HG02610 (cell line): ENCODE measurements around the gene DBNDD1.
A peak's percentile ranks its signal among the peaks of the same experiment; 100 is the strongest.
"Not testable (repeated sequence)": the region's sequence is repeated elsewhere in the genome, so short reads cannot be mapped to it uniquely, and the experiment has no call there.

ENCODE experiments used
- ATAC-seq: cut with Tn5 transposase; IDR thresholded peaks from one replicate; pipeline ENCODE4 v1.9.1; 2021; ENCODE audit warnings: mild to moderate bottlenecking, moderate library complexity; ENCODE audit not compliant: unreplicated experiment

The DBNDD1 gene

DNA sequence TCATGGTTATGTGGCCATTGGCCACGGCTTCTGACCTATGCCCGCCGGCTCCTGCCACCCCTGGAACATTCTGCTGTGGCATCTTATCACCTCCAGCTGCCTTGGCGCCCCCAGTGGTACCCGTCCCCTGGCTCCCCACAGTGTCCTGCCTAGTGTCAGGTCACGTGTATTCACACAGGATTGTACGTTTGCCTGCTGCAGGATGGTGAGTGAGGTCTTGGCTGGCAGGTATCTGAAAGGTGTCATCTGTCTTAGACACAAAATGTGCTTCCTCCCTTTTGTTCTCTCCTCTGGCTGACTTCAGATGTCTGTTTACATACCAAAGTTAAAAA lies 24.9 kb downstream of the DBNDD1 start:
- ATAC-seq, result no peak

DNA sequence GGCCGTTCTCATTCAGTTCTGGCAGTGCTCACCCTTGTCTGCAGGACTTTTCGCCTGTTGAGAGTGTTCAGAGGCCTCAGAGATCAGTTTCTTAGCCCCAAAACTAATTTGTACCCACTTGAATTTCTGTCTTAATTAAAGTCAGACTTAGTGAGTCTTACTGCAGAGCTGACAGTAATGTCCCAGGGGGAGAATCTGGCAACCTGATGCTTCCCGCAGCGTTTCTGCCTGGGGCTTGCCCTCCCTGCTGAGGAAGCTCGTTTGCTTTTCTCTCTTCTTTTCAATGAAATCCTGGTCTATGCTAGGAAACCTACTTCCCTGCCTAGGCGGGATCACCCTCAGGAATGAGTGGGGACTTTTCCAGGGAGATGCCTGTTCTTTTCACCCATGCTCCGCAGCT lies 25.3 kb downstream of the DBNDD1 start:
- ATAC-seq, result no peak

DNA sequence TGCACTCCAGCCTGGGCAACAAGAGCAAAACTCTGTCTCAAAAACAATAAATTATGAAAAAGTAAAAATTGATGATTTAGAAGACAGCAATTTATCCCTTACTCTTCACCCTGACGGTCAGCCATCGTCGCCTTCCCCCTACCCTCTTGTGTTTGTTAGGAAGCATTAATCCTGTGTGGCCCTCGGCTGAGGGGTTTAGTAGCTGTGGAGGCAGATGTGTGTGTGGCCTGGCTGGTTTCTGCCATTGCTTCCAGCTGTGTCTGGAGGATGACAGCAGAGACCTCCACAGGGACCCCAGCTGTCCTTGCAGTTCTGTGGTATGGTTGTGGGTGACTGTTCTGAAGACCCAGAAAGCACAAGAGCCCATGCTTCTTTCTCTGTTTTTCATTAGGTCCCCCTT lies 25.9 kb downstream of the DBNDD1 start:
- ATAC-seq, result no peak

DNA sequence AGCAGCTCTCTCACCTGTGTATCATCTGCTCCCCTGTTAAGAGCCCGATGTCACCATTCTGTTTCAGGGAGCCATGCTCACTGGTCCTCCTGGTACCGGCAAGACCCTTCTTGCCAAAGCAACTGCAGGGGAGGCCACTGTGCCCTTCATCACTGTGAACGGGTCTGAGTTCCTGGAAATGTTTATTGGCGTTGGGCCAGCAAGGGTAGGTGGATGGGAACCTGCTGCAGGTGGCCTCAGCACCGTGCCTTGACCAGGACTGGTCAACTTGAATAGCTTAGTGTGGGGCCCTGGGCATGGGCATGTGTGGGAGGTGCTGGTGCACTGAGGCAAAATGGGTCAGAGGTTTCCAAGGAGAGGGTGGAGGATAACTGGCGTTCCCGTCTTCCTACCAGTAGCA lies 28.5 kb downstream of the DBNDD1 start:
- no peak for ATAC-seq

DNA sequence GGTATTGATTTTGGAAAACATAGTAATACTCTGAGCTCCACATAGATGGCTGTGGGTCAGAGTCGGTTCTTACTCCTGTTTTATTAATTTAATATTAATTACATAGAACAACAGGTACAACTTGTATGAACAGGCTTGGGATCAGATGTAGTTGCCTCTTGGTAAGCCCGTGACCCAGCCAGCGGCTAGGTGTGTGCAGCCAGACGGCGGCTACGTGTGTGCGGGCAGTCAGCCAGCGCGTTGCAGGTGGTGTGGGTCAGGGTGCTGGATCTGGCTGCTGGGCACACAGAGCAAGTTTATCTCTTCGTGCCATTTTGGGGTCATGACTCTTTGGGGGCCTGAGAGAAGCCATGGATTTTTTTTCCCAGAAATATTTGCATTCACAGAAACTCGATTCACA lies 30.3 kb downstream of the DBNDD1 start:
- ATAC-seq, result no peak

DNA sequence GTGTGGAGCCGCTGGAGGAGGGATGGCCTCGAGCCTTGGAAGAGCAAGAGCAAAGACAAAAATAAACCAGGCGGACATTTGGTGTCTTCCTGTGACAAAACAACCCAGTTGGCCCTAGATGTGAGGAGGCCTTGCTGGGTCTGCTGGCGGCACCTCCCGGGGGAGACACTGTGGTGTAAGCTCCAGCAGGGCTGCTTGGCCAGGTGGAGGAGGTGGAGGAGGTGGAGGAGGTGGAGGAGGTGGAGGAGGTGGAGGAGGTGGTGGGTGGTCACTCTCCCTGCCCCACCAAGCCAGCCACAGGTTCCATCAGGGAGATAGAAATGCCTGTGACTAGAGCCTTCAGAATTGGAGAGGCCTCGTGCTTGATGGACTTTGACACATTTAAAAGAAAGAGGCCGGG lies 32.1 kb downstream of the DBNDD1 start:
- ATAC-seq, result no peak

DNA sequence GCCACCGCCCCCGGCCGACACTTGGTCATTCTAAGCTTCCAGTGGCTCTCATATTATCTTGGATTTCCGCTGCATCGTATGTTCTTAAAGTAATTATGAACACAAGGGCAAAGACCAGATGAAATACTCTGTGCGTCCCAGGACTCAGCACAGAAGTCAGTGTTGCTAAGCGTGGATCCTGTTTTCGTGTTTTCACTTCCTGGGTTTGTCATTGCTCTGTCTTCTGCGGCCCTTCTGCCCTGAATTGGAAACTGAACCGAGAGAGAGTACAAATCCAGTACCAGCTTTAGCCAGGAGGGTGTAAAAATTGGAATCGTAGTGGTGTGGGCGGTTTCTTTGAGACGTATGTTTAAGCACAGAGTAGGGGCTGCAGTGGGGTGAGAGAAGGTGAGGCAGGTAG lies 32.7 kb downstream of the DBNDD1 start:
- ATAC-seq, result no peak

DNA sequence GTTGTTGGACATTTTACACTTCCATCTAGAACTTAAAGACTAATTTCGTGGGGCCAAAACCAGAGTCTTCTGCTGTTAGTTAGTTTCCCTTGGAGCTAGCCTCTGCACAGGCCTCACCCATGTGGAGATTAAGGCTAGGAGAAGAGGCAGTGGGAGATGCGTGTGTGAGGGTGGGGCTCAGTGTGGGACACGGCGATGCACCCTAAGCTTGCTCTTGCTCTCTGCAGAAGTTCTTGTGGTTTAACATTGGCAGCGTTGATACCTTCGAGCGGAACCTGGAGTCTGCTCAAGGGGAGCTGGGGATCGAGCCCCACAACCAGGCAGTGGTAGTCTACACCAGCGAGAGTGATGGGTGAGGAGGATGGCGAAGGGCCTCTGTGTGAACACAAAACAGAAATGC lies 34.0 kb downstream of the DBNDD1 start:
- ATAC-seq, result no peak

DNA sequence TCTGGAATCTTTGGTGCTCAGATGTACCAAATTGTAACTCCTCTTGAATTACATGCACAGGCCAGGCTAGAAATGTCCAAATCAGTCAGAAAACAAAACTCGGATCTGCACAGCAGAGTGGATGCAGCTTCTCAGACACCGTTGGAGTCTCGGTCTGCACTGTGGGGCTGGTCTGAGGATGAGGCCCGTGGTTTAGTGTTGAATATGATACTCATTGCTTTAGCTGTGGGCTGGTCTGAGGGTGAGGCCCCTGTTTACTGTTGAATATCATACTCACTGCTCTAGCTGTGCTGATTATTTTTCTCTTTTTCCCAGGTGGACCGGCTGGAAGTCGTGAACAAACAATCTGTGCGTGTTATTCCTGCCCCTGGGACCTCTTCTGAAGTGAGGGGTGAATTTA lies 35.0 kb downstream of the DBNDD1 start:
- no peak for ATAC-seq

DNA sequence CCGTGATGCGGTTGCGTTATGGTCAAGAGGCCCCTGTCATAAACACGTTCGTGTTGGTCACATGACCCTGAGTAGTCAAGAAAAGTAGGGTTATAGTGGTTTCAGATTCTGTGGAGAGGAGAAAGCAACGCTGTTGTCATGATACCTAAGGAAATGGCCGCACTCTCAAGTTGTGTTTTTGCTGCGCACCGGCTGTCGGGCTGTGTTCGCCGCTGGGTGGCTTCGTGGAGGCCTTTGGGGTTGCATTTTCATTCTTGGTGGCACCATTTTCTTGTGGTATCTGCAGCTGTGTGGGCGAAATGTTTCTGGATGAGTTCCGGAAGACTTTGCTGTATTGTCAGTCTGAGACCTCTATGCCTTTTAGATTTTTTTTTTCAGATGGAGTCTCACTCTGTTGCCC lies 35.7 kb downstream of the DBNDD1 start:
- no peak for ATAC-seq

DNA sequence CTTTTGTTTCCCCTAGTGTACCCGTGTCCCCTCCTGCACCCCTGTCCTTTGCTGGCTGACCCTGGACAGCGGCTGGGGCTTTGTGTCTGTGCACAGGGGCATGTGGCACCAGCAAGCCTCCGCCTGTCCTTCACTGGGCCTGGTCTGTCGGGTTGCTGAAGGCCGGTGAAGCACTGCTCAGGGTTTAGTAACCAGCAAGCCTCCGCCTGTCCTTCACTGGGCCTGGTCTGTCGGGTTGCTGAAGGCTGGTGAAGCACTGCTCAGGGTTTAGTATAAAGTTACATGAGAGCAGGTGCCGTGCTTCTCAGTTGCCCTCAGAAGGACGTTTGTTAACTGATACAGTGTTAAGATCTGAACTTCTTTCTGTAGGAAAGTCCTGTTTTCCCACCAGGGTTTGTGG lies 36.9 kb downstream of the DBNDD1 start:
- ATAC-seq, result no peak

DNA sequence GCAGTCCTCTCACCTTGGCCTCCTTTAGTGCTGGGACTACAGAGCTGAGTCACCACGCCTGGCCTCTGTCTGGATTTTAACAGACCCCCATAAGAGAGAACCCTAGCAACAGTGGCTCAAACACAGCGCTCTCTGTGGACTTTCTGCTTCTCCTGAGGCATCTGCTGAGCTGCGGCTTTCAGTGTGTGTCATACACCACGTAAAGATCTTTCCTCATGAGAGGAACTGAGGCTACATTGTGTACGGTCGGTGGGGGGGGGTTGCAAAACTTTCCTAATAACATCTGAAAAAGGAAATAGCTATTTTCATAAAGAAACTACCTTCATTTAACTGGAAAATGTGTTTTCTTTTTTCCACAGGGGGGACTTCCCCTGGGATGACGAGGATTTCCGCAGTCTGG lies 37.8 kb downstream of the DBNDD1 start:
- no peak for ATAC-seq

DNA sequence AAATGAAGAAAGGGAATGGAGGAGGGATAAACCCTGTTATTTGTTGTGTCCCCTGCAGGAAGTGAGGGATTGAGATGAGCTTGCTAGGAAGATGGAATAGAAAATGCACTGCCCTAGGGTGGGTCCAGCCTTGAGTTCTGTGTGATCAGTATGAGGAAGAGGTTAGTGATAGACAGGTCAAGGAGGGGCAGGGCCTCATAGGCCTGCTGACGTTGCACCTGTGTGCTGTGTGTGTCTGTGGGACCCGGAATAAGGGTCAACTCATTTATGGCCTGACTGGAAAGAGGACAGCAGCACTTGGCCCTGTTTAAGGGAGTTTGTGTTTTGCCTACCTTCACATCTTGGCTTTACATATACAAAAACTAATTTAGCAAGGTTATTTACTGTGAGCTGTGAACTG lies 44.4 kb downstream of the DBNDD1 start:
- ATAC-seq, result no peak

DNA sequence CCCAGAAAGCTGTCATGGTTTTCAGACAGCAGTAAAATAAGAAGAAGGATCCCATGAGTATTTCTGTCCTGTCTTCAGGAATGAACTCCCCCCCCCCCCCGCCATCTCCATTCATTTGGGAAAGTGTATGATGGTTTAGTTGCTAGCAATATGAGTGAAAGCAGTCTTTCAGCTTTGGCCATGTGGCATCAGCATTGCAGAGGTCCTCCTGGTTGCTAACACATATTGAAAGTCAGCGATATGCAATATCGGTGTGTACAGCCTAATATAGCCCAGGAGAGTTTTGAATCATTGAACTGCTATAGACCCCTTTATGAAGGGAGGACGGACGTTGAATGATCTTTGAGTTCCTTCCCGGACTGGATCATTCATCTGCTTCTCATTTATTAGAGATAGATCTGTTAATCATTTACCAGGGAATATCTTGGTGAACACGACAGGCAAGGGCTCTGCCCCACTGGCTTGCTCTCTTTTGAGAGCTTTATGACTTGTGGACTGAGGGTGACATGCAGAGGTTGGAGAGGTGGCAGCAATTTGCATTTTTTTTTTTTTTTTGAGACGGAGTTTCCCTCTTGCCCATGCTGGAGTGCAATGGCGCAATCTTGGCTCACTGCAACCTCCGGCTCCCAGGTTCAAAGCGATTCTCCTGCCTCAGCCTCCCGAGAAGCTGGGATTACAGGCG lies 45.5 kb downstream of the DBNDD1 start:
- no peak for ATAC-seq

DNA sequence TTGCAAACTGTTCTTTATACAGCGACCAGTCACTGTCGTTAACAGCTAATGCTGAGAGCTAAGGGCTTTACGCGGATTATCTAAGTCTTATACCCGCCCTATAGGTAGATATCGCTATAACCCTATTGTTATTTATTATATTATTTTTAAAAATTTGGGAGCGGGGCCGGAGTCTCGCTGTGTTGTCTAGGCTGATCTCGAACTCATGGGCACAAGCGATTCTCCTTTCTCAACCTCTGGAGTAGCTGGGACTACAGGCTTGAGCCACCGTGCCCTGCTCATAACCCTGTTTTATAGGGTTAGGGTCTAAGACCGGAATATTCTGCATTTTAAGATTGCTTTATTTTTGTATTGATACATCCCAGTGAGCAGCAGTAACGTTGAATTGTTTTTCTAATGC lies 46.0 kb downstream of the DBNDD1 start:
- no peak for ATAC-seq

DNA sequence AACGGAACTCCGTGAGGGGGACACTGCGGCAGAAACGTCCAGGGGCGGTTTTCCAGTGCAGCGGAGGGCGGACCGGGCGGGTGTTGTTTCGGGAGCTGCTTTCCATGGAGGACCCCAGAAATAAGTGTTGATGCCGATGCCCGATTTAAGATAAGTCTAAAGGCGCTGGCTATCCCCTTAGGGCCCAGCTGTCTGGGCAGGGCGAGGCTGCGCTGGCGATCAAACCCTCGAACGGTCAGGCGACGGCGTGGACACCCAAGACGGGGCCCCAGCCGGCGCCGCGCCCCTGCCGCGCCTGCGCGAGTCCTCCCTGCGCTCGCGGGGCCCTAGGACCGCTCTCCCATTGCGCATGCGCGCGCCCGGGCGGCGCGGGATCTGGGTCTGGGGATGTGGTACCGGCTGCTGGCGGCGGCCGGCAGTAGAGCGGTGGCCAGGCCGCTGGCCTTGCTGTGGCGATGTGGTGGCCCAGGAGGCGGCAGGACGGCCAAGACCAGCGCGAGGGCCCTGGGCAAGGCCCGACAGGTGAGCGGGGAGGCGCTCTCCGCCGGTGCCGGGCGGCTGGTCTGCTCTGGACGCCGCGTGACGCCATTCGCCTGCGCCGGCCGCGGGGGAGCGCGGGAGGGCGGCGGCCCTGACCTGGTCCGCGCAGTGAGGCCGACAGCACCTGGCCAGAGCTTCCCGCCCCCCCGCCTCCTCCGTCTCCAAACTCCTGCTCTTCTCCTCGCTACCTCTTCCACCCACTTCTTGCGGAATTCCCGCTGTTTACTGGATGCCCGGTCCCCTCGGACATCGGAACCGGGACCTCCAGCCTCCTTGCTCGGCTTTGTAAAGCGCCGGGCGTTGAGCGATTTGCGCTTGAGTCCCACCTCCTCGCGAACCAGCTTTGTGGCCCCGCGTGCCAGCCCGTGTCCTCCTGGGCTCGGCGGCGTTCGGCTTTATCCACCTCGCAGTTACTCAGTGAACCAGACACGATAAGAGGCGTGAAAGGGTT lies 46.7 kb downstream of the DBNDD1 start:
- ATAC-seq, result peak; percentile 80

DNA sequence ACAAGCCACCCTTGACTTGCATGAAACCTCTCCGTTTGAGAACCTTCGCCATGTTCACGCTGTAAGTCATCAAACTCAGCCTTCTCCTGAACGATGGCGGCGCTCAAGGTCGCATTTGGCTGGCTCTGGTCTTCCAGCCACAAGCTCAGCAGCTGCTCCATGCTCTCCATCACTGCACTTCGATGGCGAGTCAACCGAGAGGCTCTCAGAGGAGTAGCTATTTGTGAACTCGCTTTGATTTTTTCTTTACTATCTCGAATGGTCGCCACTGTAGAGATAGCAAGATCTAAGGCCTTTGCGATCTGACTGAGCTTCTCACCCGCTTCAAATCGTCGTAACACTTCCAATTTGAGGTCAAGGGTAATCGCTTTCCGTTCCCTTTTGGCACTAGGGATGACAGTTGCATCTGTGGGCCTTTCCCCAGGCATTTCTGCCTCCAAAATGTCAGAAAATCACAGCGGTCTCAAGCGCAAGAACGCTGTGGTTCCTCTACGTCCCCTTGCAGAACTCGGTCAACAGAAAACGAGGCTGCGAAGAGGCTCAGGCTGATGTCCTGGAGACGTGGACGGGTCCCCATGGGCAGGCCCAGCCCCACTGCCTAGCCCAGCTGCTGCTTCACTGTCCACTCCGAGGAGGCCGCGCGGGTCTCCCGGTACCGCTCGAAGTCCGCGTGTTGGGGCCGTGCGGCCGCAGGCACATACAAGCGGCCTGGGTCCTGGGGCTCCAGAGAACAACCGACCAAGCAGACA lies 47.6 kb downstream of the DBNDD1 start:
- no peak for ATAC-seq

DNA sequence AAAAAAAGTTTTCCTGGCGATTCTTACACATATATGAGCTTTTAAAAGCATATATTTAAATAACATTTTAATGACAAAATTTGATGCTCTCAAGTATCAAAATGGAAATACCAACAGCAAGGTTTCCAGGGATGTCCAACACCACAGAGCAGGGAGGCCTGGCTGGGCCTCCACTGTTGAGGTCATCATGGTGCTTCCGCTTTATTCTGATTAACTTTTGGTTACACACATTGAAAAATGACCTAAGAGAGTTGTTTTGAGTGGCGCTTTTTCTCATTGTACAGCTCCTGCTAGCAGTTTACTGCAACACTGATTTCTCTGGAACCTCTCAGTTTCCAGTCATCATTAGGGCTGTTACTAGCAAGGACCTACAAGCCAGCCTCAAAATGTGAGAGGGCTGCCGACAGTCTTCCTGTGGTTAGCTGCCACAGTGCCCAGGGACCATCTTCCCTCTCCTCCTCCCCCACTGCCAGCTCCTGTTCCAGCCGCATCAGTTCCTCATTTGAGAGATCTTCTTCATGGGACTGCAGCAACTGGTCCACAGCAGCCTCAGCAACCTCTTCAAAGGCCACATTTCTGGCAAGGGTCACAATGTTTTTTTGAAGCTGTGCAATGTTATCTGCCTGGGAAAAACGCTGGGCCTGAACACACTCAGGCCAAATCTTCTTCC lies 49.4 kb downstream of the DBNDD1 start:
- no peak for ATAC-seq

DNA sequence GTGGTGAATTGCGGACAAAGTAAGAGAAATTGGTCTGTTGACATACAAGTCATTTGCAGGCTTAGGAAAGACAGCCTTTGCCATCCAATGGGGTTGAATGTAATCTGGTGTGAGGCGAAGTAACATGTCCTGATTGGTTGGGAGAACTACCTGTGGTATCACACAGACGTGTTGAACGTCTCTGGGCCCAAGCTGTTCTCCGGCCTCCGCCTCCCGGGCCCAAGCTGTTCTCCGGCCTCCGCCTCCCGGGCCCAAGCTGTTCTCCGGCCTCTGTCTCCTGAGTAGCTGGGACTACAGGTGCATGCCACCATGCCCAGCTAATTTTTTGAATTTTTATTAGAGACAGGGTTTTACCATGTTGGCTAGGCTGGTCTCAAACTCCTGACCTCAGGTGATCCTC lies 51.2 kb downstream of the DBNDD1 start:
- ATAC-seq, result not testable (repeated sequence)

DNA sequence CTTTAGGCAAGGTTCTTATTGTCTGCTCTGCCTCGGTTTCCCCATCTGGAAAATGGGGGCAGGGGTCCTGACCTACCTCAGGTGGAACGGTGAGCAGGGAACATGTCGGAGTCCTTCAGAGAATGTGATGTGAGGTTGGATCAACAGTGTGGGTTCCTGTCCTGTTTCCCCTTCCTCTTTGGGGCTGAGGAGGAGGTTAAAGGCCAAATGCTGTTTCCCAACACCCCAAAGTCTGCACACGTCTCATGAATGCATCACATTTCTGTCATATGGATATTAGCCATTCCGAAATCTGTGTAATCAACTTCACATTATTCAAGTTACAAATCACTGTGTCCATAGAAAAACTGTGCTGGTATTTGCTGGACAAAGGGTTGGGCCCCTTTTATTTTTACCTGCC lies 51.8 kb downstream of the DBNDD1 start:
- ATAC-seq, result not testable (repeated sequence)

DNA sequence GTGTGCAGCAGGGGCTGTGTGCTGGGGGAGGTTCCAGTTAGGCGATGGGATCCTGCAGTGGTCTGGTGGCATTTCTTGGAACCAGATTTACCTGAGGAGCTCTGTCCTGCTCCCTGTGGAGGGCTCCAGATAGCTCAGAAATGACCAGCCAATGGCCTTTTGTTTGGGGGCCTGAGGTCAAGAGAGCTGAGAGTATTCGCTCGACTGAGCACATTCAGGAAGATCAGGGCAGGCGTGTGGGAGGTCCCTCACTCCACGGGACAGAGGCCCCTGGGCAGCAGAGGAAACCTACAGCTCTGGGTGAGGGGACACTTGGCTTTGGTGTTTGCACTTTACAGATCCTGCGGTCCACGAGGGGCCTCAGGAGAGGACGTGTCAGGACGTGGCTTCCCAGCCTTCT lies 52.5 kb downstream of the DBNDD1 start:
- no peak for ATAC-seq
